Stimulated activated CD4-positive, alpha-beta T cell treated with anti-CD3 and anti-CD28 coated beads, Interleukin-12 subunit alpha, Interleukin-12 subunit beta, amount 100 ng/mL, for 48 hours (primary cell): ENCODE data around the gene GOLGA6A.
"Not testable (repeated sequence)": the region's sequence is repeated elsewhere in the genome, so short reads cannot be mapped to it uniquely, and the experiment has no call there.

Source experiments
- DNase-seq, 3 donors: peaks; one replicate each; pipeline ENCODE4 v3.0.0-alpha.2; 2020; ENCODE audit warnings: low read depth in 2 of 3, low spot score in 1 of 3

GOLGA6A gene, protein sequence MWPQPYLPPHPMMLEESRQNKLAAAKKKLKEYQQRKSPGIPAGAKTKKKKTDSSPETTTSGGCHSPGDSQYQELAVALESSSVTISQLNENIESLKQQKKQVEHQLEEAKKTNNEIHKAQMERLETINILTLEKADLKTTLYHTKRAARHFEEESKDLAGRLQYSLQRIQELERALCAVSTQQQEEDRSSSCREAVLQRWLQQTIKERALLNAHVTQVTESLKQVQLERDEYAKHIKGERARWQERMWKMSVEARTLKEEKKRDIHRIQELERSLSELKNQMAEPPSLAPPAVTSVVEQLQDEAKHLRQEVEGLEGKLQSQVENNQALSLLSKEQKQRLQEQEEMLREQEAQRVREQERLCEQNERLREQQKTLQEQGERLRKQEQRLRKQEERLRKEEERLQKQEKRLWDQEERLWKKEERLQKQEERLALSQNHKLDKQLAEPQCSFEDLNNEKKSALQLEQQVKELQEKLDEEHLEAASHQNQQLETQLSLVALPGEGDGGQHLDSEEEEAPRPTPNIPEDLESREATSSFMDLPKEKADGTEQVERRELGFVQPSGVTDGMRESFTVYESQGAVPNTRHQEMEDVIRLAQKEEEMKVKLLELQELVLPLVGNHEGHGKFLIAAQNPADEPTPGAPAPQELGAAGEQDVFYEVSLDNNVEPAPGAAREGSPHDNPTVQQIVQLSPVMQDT

DNA sequence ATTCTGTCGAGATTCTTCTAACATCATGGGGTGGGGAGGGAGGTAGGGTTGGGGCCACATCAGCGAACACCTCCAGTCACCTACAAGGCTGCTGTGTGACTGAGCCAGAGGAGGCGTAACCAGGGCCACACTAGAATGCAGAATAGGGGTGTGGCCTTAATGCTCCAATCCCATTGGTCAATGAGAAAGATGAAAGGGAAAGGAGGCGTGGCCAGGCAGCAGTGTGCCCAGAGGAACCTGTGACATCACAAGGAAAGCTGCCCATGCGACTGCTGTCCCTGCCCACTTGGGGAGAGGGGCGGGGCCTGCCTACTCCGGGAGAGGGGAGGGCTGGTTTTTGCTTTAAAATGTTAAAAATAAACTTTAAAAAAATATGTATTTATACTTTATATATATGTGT lies at the start of gene GOLGA6A:
GOLGA6A (minus strand) TSS at position 101 of the 400 bp plus-strand sequence; CDS start at position 60, 41 bp downstream.
- DNase-seq: not testable (repeated sequence)

DNA sequence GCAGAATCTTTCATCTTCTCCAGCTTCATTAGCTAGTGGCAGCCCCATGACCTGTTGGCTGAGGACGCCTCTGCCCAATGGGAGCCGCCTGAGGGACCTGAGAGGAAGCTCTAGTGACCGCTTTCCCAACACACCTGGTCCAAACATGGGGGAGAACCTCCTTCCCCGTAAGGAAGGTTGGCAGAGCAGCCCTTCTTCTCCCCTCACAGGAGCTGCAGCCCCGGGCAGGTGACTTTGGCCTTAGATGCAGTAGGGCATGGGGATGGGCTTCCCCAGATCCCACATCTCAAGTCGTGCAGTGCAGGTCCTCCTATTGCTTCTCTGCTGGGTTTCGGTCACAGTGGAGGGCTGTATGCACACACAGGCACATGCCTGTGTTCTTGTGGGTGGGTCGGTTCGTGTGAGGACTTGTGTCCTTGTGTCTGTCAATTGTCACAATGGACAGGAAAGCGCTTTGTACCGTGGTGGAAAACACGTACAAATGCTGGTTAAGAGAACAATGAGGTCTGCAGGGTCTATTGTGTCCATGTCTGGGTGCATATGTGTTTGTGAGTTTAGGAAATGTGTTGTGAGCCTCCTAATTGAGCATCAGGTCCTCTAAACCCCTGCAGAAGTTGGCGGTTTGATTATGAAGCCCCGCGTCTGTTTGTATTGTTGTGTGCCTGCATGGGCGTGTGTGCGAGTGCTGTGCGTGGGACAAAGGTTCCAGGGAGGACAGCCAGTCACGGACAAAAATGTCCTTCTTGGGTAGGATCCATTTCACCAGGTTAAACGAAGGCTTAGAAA lies 49.5 kb upstream of the GOLGA6A start:
- no peak for DNase-seq

DNA sequence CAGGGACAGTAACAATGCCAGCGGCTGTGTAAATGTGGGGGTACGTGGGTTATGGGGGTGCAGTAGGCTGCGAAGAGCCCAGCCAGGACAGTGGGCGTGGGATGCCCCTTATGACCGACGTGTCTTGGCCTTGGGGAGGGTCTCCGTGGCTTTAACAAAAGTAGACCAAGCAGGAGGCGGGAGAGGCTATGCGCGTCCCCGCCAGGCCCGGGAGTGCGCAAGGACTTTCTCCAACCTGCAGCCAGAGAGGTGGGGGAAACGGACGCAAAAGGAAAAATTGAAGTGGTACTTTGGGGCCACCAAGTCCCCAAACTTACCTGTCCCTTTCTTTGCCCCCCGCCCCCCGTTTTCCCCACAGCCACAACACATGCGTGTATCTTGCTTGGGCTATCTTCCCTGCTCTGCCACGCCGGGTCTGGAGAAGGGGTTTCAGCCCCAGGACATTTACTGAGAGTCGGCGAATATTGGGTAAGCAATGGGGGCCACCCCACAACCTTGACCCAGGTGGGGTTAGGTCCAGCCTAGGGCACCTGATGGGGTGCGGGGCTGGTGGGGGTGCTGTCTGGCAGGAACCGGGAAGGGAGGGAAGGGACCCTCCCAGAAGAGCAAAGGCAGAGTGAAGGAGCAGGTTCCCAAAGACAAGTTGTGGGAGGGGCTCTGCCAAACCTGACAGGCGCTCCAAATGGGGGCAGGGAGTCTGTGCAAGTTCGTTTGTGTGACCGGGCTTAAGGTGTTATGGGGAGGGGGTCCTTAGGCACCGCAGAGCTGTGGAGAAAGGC lies 48.7 kb upstream of the GOLGA6A start:
- no peak for DNase-seq

DNA sequence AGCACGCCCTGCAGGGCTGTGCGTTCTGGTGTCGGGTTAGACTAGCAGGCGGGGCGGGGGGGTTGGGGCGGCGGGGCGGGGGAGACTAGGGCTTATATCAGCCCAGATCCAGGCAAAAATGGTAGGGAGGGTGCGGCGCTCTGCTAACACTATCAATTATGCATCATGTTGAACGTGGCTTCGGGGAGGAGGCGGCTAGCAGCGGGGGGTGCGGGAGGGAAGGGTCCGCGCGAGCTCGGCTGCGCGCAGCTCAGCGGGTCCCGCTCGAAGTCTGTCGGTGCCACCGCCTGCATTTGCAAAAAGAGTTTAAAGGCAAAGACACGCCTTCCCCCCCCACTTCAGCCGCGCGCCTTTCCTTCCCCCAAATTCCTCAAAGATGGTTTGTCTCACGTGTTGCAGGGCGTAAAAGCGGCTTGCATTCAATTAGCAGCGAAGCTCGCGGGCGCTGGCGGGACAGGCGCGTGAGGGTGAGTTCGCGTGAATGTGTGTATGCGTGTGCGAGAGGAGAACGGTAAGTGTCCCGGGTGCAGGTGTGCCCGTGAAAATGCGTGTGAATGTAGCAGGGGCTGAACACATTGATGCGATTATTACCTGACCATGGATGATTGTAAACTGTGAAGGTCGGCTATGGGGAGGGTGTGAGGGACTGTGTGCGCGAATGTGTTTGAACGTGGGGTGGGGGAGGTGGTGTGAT lies 48.0 kb upstream of the GOLGA6A start, which contains the start of gene ISLR2:
ISLR2 (plus strand) TSS at position 432 of the 694 bp plus-strand sequence. CDS start 2,169 bp downstream, outside the sequence.
- DNase-seq: no peak

DNA sequence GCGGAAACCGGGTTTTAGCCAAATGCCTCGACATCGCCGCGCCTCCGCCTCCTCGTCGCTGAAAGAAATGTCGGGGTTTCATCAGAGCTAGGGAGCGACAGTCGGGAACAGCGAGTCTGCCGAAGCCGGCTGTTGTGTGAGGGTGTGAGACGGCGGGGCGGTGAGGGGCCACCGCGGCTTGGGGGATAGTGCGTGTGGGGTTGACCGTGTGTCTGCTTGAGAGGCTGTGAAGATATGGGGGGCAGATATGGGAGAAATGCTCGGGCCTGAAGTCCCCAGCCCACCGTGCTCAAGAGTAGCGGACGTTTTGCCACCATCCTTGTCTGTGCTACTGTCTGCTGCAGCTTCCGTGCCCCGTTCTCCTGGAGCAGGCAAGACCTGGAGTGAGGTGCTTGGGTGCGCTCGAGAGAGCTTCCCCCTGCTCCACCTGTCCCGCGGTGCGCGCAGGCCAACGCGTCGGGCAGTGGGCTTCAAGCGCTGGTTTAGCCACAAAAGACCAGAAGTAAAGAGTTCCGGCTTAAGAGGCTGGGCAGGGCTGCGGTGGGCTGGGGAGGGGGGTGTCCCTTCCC lies 47.3 kb upstream of the GOLGA6A start:
- no peak for DNase-seq

DNA sequence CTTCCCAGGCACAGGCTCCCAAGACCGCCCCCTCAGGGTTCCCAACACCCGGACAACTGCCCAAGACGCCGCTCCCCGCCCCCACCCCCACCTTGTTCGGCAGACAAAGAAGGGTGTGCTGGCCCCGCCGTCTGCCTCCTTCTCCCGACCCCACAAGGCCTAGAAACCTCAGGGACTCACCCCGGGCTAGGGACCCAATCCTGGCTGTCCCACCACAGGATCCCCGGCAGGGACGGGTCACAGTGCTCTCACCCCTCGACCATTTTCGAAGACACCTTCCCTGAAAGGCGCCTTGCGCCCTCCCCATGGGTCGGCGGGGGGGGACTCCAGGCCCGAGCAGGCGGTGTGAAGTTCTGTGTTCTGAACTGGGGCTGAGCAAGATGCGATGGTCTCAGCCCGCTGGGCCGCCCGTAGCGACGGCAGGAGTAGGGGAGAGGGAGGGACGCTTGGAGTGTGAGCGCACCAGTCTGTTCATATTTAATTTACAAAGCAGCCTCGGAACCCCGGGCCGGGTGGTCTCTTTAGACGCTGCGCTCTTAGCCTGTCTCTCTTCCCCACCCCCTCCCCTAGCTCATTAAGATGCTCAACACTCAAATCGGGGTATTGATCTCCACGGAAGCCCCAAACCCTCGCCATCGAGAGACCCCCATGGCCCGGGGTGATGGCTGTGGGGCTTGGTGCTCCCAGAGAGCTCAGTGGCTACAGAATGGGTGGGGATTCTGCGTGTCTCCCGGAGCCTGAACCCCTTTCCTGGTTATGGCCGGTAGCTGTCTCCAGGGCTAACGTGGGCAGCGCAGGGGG lies 46.6 kb upstream of the GOLGA6A start:
- no peak for DNase-seq

DNA sequence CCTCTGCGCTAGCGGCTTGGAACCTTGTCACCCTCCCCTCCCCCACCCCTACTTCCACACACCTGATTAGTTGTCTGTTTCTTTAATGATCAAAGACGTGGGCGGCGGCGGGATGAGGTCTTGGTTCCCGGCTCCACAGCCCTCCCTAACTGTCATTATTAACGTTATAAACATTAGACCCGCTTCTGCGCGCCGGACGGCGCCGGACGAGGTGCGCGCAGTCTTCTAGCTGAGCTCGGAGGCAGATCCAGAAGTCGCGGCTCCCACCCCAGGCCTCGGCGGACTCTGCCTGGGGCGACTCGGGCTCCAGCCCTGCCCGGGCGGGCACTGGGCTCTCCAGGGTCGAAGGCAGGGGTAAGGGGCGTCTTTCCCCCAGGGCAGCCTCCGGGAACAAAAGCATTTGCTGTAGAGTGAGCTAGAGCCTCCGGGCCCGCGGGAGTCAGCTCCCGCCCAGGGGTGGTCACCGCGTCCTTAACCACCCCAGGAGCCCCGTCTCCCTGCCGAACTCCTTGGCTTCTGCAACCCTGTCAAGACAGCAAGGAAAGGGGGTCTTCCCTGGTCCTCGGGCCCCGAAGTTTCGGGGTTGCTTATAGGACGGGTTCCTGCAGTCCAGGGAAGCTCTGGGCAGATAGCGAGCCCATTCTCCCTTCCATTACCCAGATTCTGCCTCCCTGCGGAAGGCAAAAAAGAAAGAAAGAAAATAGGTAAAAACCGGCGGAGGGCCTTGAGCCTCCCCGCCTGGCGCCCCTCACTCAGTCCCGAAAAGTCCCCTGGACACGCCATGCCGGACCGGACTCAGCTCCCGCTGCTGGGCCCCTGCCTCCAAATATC lies 45.8 kb upstream of the GOLGA6A start:
- DNase-seq: no peak

DNA sequence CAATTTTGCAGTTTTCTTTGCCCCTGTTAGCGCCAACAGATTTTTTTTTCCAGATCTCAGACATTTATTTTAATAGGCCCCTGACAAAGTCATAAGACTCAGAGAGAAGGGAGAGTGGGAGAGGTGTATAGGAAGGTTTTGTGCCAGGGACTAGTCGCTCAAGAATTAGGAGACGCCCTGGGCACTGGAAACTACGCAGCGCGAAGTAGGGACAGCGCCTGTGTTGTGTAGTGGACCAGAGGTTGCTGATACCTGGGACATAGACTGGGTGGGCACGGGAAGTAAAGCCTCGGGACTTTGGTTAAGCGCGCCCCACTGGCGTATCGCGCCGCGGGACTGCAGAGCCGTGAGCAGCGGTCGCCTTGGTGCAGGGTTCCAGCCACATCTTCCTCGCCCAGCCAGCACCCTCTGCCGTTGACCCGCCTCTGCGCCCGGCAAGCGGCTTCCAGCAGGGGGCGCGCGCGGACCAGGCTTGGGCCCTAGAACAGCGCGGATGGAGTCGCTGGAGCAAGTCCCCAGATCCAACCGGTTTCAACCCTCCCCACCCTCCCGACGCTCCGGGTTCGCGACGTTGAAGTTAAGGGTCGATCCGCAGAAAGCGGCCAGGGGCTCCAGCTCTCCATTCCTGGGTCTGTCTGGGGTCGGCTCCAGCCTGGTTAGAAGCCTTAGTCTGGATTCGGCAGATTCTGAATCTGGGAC lies 45.1 kb upstream of the GOLGA6A start:
- peak; percentile 81 to 87 (median 84) for DNase-seq

DNA sequence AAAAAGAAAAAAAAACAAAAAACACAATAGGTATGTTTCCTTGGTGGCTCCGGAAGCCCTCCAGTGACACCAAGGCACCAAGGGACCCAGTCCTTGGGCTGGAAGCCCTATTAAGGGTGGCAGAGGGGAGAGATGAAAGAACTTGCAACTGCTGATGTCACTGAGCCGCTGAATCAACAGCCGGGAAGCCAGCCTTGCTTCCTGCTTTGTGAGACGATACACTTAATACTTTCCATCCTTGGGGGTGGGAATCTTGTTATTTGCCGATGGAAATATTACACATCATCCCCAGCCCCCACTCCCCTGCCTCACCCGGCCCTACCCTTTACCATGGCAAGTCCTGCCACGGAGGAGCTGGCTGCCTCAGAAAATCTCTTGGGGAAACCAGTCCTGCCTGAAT lies 42.4 kb upstream of the GOLGA6A start:
- DNase-seq: no peak

DNA sequence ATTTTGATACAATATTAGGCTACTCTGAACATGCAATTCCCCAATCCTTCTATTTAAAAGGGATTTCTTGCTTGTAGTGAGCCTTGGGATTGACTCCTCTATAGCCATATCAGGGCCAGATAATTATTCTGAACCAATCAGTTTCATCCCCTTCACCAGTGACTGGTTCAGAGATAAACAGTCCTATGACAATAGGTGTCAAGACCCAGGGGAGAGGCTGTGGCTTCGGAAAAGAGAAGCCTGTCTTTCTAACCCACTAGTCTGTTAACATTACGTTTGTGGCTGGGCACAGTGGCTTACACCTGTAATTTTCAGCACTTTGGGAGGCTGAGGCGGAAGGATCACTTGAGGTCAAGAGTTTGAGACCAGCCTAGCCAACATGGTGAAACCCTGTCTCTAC lies 41.8 kb upstream of the GOLGA6A start:
- DNase-seq: no peak

DNA sequence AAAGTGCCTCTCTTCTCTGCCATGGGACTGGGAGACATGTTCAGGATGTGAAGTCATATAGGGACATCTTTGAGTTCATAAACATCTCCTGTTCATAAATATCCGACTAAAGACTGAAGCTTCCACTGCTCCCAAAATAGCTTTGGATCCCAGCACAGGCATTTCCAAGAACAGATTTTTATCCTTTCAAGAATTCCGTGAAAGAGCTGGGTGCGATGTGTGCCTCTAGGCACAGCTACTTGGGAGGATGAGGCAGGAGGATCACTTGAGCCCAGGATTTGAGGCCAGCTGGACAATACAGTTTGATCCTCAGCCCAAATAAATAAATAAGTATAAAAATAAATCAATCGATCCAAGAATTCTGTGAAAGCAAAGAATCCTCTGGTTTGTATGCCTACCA lies 41.3 kb upstream of the GOLGA6A start:
- no peak for DNase-seq

DNA sequence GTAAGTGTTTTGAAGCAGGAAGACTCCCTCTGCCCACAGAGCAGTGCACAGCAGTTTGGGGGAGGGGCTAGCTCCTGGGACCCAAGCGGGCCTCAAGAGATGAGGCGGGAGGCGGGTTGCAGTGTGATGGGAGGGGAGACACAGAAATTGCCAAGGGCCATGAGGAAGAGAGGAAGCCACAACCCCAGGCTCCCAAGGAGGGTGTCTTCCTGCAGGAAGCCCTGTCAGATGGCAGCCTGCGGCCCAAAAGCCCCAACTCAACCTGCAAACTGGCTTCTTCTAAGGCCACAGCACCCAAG lies 40.7 kb upstream of the GOLGA6A start:
- DNase-seq: no peak

DNA sequence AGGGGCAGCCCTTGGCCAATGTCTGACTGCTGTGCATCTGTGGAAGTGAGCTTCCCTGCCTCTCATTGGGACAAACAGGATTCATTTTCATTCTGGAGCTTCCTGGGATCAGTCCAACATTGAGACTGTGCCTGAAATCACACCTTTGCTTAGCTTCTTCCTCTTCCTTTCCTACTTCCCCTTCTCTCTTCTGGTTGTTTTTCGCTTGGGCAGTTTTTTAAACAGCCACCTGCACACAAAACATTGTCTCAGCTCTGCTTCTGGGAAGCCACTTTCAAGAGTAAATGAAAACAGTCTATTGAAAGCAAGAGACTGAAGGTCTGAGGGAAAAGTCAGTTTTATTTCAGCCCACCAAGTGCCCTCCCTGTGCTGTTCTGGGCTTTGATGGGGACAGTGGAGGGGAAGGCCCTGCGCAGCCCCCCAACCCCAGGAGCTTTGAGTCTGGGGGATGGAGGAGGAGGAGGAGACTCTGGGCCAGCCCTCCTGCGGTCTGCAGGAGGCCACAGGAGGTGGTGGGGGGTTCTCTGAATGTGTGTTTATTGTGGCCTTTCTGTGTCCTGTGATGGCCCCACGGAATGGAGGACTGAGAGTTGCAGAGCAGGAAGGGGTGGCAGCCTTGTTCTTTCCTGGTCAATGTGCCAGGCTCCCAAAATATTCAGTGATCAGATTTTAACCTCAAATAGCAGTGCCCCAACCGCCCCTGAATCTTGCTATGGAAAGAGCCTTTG lies 40.2 kb upstream of the GOLGA6A start:
- DNase-seq: no peak

DNA sequence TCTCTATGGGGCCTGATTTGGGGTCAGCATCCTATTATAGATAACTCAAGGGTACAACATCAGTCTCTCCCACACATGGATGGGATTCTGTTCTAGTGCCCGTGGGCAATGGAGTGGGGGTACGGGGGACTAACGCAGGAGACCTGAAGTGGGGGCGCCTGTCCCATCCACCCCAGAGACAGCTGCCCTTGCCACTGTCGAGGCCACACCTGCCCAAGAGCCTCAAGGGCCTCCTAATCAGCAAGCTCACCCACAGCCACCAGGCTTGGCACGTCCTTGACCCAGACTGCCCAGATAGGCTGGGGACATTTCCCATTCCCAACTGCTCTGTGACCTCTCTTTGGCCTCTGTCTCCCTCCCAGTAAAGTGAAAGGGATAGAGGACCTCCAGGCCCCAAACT lies 39.5 kb upstream of the GOLGA6A start:
- DNase-seq: no peak

DNA sequence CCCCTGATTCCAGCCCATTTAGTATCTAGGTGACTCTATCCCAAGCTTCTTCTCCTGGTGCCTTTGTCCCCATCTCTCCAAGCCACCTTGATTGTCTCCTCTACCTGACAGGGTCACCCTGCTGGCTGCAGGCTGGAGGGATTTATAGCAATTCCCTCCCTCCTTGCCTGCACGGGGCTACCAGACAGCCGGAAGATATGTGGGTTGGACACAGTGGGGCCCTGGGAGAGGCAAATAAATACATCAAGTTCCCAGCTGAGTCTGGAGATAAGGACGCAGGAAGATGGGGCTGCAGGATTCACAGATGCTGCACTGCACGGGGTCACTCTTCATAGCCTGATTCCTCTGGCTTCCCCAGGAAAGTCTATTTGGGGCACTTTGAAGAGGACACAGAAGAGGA lies 38.7 kb upstream of the GOLGA6A start:
- no peak for DNase-seq

DNA sequence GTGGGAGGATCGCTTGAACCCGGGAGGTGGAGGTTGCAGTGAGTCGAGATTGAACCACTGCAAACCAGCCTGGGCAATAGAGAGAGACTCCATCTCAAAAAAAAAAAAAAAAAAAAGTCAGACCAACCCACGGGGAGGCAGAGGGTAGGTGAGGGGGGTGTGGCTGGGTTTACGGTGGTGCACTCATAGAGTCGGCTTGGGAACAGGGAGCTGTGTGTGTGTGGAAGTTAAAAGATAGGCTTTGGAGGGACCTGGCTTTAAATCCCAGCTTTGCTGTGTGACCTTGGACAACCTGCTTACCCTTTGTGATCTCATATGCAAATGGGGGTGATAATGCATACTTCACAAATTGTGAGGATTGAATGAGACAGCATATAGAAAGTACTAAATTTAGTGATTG lies 38.1 kb upstream of the GOLGA6A start:
- no peak for DNase-seq

DNA sequence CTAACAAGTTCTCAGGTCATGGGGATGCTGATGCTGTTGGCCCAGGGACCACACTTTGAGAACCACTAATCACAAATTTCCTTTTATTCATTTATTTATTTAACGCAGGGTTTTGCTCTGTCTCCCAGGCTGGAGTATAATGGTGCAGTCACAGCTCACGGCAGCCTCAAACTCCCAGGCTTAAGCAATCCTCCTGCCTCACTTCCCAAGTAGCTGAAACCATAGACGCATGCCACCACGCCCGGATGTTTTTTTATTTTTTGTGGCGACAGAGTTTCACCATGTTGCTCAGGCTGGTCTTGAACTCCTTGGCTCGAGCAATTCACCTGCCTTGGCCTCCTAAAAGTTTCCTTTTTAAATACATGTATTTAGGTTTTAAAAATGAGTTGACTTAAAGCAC lies 27.4 kb upstream of the GOLGA6A start:
- DNase-seq: no peak
